COR-L47 (cell line): ENCODE measurements around the gene INPP4B.

ENCODE experiments used
- DNase-seq: peaks from one replicate; lab custom pipeline; 2025; lab: John Stamatoyannopoulos, UW

Gene INPP4B

DNA sequence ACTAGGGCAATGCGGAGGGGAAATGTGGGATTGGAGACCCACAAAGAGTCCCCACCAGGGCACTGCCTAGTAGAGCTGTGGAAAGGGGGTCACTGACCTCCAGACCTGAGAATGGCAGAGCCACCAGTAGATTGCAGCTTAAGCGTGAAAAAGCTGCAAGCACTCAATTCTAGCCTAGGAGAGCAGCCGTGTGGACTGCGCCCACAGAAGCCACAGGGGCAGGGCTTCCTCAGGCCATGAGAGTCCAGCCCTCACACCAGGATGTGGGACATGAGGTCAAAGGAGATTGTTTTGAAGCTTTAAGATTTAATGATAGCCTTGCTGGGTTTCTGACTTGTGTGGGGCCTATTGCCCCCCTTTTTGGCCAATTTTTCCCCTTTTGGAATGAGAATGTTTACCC, 379.0 kb downstream of the INPP4B start:
- no peak for DNase-seq

- no peak for DNase-seq
These were observed 380.6 kb downstream of the INPP4B start for GRCh38 chr4:142465526-142465925.

GRCh38 chr4:142463206-142463605, 382.9 kb downstream of the INPP4B start:
- no peak for DNase-seq

GRCh38 chr4:142452161-142452855, 393.8 kb downstream of the INPP4B start:
- DNase-seq: no peak

GRCh38 chr4:142449771-142450373, 396.2 kb downstream of the INPP4B start:
- no peak for DNase-seq

DNA sequence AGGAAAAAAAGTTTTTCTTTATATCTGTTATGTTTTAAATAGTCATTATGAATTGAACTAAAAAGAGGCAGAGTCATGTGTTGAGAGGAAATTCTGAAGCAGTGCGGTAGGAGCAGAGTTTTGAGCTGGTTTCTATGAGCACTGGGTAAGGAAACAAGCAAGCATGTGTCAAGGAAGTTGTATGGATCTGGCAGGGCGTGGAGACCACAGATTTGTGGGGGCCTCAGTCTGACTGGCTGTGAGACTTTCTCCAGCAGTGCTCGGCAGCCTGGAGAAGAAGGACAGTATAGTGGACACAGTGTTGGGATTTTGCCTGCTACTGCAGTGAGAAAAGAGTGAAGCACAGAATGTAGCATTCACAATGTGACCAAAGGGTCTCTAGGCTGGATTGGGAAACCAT, 399.1 kb downstream of the INPP4B start:
- DNase-seq: no peak

- DNase-seq: no peak
These were observed 402.6 kb downstream of the INPP4B start for GRCh38 chr4:142443469-142443868.

DNA sequence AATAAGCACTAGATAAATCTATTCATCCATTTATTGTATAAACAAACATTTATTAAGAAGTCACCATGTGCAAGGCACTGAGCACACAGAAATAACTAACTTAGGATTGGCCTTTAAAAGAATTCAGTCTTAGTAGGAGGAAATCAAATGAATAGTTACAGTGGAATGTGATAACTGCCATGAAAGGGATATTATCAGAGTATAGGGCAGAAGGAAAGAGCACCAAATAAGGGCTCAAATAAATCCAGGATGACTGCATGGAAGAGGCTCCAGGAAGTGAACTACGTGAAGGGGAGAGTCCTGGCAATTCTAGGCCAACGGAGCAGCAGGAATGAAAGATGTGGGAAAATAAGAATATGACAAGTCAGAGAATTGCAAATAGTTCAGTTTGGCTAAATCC, 406.0 kb downstream of the INPP4B start:
- DNase-seq: no peak

- no peak for DNase-seq
These were observed 410.4 kb downstream of the INPP4B start for GRCh38 chr4:142435599-142436235.

- no peak for DNase-seq
These were observed 411.4 kb downstream of the INPP4B start for GRCh38 chr4:142434519-142435224.

GRCh38 chr4:142428715-142429114, 417.4 kb downstream of the INPP4B start:
- no peak for DNase-seq

GRCh38 chr4:142427456-142427855, 418.6 kb downstream of the INPP4B start:
- no peak for DNase-seq

DNA sequence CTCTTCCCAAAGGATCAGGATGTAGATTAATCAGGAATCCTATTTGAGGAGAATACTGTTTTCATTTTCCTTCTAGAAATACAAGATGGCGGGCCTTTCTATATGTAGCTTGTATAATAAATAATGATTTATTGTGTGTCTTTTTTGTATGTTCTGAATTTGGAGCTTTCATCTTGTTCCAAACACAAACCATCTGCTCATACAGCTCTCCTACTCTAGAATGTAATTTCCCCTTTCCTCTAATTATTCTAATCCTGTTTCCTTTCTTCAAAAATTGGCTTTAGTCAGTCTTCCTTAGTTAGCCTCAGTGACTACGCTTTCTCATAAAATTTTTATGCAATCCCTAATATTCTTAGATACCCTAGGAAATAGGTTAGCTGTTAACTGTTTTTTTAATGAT, 422.2 kb downstream of the INPP4B start:
- no peak for DNase-seq

DNA sequence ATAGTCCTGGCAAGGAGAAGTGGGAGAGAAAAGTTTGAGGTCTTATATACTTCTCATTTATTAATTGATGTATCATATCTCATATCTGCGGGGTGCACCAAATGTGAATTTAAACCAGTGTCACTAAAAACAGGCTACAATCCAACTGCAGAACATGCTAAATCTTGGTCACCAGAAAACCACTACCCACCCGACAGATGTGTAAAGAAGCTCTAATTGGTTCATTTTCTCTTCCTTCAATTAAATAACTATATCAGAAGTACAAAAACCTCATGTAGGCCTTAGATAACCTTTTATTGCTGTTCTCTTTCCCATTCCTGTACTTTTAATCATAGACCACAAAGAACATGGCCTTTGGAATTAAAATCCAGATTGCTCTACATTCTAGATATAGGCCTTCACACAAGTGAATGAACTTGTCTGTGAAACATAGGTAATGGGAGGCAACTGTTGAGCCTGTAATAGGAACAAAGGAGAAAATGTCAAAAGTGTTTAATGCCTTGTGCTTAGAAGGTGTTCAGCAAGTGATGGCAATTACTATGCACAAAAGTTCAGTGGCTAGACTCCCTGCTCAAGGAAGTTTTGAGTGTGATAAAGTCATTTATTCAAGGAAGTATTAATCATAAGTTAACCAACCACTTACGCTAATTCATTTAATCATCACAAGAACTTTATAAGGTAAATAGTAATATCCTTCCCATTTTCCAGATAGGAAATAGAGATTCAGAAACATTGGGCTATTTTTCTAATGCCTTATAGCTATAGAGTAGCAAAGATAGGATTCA, 425.6 kb downstream of the INPP4B start:
- DNase-seq: no peak

DNA sequence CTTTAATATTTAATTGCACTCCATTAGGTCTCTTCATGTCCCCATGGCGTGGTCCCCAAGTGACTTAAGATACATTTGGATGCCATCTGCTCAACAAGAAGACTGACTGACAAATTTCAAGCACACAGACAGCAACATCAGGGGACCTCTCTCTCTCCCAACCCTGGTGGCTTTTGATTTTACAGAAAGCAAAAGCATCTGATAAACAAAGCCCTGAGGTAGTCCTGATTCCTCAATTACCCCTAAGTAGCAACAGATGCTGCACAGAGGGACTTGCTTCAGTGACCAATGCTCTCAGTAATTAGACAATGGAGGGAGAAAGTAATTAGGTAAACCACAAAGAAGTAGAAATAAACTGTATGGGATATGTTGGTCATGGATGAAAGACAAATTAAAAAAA, 426.4 kb downstream of the INPP4B start:
- DNase-seq: no peak

GRCh38 chr4:142418697-142419096, 427.4 kb downstream of the INPP4B start:
- DNase-seq: no peak

DNA sequence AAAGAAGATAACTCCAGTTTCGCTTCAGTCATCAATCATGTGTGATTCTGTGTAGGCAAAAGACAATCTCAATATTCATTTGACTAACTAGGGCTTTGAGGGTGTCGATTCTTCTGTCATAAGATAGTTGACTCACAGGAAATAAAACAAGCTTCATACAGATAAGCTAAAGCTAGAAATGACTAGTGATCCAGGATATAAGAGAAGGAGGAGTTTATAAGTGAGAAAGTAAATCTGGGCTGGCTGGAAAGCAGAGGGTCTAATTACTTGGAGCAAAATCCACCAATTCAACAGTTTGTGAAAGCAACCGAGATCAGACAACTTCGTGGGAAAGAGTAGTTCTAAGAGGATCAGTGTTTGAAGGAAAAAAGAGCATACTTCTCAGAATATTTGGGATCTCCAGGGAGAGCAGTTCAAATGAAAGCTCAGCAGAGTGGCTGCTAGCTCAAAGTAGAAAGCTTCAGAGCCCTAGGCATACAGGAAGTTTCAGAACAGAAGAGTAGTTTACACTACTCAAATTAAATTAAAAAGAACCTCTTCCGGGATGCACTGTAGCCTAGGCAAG, 429.3 kb downstream of the INPP4B start:
- DNase-seq: no peak

DNA sequence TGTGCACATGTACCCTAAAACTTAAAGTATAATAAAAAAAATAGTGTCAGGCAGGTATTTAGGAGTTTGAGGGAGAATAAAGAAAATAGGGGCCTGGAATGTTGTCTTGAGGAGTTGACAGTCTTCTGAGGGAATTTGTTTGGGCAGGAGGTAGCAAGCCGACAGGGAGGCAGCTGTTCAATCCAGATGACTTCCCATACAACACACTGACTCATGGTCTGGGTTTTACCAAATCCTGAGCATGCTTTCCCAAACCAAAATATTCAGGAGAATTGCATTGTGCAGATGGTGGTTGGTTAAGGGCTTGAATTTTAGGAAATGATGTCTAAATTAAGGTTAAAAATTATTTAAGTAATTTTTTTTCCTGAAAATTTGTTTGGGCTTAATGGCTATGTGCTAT, 430.0 kb downstream of the INPP4B start:
- no peak for DNase-seq

DNA sequence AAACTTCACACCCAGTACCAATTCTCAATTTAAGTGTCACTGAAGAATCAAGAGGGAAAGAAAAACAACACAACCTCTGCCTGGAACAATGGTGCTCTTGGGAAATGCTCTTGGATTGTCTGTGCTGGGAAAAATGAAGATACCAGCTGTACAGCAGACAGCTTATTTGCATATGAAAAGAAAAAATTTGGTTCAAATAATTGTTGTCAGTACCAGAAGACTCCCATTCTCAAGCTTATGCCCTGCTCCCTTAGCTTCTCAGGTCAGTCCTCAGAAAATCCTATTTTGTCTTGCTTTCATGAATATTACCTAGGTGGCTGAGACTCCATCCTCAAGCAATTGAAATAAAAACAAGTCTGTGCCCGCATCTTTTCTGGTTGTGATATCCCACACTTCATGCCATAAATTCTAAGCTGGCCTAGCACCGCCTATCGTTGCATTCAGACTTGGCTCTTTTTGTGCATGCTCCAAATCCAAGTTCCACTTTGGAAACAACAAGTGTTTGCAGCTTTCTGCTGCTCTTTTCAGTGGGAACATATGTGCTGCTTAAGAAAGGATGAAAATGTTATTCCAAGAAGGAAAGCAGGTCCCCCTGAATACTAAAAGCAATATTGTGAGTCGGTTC, 431.6 kb downstream of the INPP4B start:
- no peak for DNase-seq

DNA sequence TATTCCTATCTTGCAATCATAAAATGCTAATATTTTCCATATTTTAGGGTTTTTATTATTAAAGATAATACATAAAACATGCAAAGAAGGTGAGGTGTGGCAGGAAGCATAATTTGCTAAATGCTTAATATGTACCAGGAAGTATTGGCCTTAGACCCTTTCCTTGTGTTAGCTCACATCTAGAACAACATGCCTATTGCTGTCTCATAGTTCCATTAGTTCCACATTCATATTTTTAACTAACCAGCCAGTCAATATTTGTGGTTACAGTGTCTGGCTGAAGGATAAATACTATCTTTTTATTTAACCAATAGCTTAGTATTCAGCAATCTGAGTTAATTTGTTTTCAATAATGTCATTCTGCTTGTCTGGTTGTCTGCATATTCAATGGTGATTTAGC, 432.6 kb downstream of the INPP4B start:
- DNase-seq: no peak

DNA sequence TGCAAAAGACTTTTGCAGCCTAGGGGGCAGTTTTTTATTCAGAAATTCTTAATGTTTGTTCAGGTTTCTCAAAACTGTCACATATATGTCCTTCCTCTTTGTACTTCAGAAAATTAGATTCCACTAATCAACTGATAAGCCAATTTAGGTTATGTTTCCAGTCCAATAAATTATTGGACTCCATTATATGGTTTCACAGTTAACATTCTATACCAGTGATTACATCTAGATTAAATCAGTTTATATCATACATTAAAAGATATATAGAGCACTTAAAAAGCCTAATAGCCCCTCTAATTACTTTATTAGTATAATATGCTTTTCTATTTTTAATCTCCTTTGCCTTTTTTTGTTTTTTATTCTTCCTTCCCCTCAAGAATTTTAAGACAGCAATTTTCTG, 434.1 kb downstream of the INPP4B start:
- no peak for DNase-seq
